Mesothelial cell of epicardium (in vitro differentiated cells): ENCODE measurements around the gene DHRS3. TPM values are rescaled to one million over a fixed set of nuclear protein-coding genes. Genes with fewer than 3 reads are reported as not detected.
A peak's percentile ranks its signal among the peaks of the same experiment; 100 is the strongest.

Source experiments
- DNase-seq, 2 experiments: peaks; one replicate each; pipeline ENCODE4 v3.0.0; 2021; ENCODE audit warnings: low spot score in 2 of 2; ENCODE audit not compliant: unreplicated experiment in 2 of 2
- H3K27ac Mint-ChIP-seq: 2 replicates; pipeline ENCODE4 v1.8.0; 2021; ENCODE audit warnings: mixed read lengths
- H3K27me3 Mint-ChIP-seq: 2 replicates; pipeline ENCODE4 v1.8.0; 2021; ENCODE audit warnings: low read depth, mixed read lengths
- H3K36me3 Mint-ChIP-seq: 2 replicates; pipeline ENCODE4 v1.8.0; 2021; ENCODE audit warnings: mixed read lengths
- H3K4me1 Mint-ChIP-seq: 2 replicates; pipeline ENCODE4 v1.8.0; 2021; ENCODE audit warnings: mixed read lengths
- H3K4me3 Mint-ChIP-seq: 2 replicates; pipeline ENCODE4 v1.8.0; 2021; ENCODE audit warnings: mild to moderate bottlenecking, moderate library complexity, mixed read lengths
- H3K9me3 Mint-ChIP-seq: 2 replicates; pipeline ENCODE4 v1.8.0; 2021; ENCODE audit warnings: mixed read lengths
- total RNA-seq: library from RNA; stranded (reverse); gene quantifications from 3 replicates; pipeline ENCODE4 v1.2.1, GENCODE V29; 2021
- TF ChIP-seq, protein P1 (sequence below): fragments of 200-600 bp; sonication (generic); IDR thresholded peaks from one replicate; pipeline ENCODE4 v1.5.0; 2021; ENCODE audit warnings: antibody characterized with exemption; ENCODE audit not compliant: unreplicated experiment

DHRS3 gene
- total RNA-seq, 1 donor from 2014 or later = 1,086 TPM

DNA sequence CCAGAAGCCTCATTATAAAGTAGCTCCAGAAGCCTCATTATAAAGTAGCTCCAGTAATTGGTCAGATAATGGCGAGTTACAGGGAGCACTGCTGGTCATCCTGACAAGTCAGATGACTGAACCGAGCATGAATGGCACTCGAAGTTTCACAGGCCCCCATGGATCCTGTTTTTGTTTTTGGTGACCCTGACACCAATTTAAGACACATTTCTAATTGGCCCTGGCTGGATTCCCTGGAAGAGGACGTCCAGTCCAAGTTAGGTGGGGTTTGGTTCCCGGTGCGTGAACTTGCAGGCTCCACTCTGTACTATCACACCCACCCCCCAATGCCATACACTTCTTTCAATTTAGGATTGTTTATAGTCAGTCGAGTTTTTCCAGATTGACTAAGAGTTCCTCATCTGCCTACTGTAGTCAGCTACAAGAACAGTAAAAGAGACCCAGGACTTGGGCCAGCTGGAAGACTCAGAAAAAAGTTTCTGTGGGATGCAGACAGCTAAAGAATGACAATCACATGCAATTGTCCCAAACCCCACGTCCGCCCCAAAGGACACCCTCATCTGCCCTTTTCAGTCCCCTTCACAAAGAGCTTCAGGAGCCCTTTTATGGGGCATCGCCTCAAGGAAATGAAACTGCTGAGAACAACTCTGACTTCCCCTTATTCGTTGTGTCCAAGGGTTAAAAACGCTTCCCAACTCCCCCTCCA lies 2.7 kb downstream of the DHRS3 start:
- Mint-ChIP-seq H3K4me3 (peak overlapping the region; percentile 99), H3K4me1 (peaks cover 62% of the 10 kb centered on the region), H3K9me3 (no peaks in the 10 kb centered on the region), H3K27ac (peak overlapping the region; percentile 100), H3K27me3 (no peaks in the 10 kb centered on the region), H3K36me3 (peaks cover 57% of the 10 kb centered on the region)
- no peak for DNase-seq
- TF ChIP-seq, protein P1, sequence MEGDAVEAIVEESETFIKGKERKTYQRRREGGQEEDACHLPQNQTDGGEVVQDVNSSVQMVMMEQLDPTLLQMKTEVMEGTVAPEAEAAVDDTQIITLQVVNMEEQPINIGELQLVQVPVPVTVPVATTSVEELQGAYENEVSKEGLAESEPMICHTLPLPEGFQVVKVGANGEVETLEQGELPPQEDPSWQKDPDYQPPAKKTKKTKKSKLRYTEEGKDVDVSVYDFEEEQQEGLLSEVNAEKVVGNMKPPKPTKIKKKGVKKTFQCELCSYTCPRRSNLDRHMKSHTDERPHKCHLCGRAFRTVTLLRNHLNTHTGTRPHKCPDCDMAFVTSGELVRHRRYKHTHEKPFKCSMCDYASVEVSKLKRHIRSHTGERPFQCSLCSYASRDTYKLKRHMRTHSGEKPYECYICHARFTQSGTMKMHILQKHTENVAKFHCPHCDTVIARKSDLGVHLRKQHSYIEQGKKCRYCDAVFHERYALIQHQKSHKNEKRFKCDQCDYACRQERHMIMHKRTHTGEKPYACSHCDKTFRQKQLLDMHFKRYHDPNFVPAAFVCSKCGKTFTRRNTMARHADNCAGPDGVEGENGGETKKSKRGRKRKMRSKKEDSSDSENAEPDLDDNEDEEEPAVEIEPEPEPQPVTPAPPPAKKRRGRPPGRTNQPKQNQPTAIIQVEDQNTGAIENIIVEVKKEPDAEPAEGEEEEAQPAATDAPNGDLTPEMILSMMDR = no peak

DNA sequence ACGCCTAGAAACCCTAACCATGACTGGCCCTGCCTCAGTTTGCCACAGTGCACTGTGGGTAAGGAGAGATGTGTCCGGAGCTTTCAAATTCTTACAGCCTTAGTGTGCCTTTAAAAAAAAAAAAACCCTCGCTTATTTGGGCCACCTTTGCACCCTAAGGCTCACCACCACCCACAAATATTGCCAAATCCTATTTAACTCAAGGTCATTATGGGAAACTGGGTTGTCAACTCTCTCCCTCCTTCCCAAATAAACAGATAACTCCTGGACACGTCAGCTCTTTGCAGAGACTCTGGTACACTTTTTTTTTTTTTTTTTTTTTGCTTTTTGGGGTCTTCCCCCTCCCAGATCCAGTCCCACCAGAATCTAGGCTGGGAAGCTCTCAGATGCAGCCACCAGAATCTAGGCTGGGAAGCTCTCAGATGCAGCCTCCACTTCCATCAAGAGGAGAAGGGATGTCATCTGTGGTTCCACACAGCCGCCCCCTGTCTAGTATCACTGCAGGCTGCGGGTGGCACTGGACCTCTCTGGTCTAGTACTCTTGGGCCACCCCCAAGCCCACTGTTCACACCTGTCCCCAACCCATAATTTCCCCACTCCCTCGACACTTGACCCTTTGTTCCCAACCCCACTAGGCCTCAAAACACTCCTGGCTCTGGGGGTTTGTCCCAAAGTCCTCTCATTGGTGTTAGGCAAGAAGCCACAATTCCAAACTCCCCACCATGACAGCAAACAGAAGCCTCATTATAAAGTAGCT lies 3.4 kb downstream of the DHRS3 start:
- peak overlapping the region; percentile 100 for H3K27ac Mint-ChIP-seq
- H3K9me3 Mint-ChIP-seq = no peaks in the 10 kb centered on the region

DNA sequence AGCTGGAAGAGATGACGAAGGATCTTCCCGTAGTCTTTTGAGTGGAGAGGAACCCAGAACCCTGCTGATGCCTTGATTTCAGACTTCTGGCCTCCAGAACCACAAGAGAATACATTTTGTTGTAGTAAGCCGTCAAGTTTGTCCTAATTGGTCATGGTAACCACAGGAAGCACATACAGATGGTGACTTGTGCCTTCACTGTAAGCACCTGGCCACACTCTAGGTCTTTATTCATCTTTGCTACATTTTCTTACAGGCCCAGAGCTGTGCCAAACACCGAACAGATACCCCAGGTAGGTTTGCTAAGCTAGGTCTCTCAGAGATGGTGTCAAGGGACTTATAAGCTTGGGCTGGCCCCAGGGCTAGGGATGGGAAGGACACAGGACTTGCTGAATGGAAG lies 4.8 kb downstream of the DHRS3 start:
- TF ChIP-seq, protein P1 = no peak
- Mint-ChIP-seq H3K27me3 (no peaks in the 10 kb centered on the region), H3K4me3 (peak overlapping the region; percentile 99), H3K36me3 (peaks cover 70% of the 10 kb centered on the region), H3K4me1 (peaks cover 65% of the 10 kb centered on the region), H3K27ac (peak overlapping the region; percentile 100), H3K9me3 (no peaks in the 10 kb centered on the region)
- DNase-seq = no peak

More for the DNA sequence above, 3.4 kb downstream of the DHRS3 start:
- TF ChIP-seq, protein P1 = no peak
- H3K27me3 Mint-ChIP-seq = no peaks in the 10 kb centered on the region
- peak overlapping the region; percentile 99 for H3K4me3 Mint-ChIP-seq
- H3K36me3 Mint-ChIP-seq = peaks cover 61% of the 10 kb centered on the region
- DNase-seq = no peak
- peaks cover 61% of the 10 kb centered on the region for H3K4me1 Mint-ChIP-seq

GRCh38 chr1:12610941-12611340 lies 7.1 kb downstream of the DHRS3 start:
- TF ChIP-seq, protein P1 = no peak
- DNase-seq = no peak
- no peaks in the 10 kb centered on the region for H3K9me3 Mint-ChIP-seq
- H3K4me1 Mint-ChIP-seq = peaks cover 85% of the 10 kb centered on the region
- H3K27me3 Mint-ChIP-seq = no peaks in the 10 kb centered on the region
- peaks cover 72% of the 10 kb centered on the region for H3K36me3 Mint-ChIP-seq
- peak overlapping the region; percentile 99 for H3K4me3 Mint-ChIP-seq
- peak overlapping the region; percentile 95 for H3K27ac Mint-ChIP-seq

- DNase-seq = no peak
- Mint-ChIP-seq H3K36me3 (peaks cover 69% of the 10 kb centered on the region), H3K4me1 (peaks cover 89% of the 10 kb centered on the region), H3K27me3 (no peaks in the 10 kb centered on the region), H3K27ac (peak overlapping the region; percentile 95), H3K9me3 (no peaks in the 10 kb centered on the region), H3K4me3 (peak overlapping the region; percentile 99)
- TF ChIP-seq, protein P1 = no peak
These were observed 7.6 kb downstream of the DHRS3 start for GRCh38 chr1:12610305-12610935.
